GM21526 (cell line): ENCODE measurements around the gene MYO1D.
"Not testable (repeated sequence)": the region's sequence is repeated elsewhere in the genome, so short reads cannot be mapped to it uniquely, and the experiment has no call there.

Experiments
- ATAC-seq: cut with Tn5 transposase; IDR thresholded peaks from one replicate; pipeline ENCODE4 v1.9.1; 2021; ENCODE audit warnings: moderate library complexity; ENCODE audit not compliant: unreplicated experiment, low FRiP score

Gene MYO1D

DNA sequence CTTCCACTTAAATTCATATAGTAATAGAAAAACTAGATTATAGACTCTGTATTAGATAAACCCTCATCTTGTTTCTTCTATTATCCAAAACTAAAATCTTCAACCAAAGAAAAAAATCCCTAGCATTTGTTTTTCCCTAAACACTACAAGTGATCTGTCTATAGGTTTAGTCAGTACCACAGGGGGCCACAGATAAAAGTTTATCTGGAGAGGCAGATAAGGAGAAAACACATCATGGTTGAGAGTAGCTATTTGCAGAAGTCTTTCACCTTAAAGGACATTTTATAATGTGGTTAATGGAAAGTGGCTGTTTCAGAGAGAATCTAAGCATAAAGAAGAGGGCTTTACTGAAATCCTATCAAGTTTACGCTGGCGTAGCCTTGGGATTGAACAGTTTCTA, 230.0 kb downstream of the MYO1D start:
- no peak for ATAC-seq

DNA sequence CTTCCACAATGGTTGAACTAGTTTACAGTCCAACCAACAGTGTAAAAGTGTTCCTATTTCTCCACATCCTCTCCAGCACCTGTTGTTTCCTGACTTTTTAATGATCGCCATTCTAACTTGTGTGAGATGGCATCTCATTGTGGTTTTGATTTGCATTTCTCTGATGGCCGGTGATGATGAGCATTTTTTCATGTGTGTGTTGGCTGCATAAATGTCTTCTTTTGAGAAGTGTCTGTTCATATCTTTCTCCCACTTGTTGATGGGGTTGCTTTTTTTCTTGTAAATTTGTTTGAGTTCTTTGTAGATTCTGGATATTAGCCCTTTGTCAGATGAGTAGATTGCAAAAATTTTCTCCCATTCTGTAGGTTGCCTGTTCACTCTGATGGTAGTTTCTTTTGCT, 235.4 kb downstream of the MYO1D start:
- not testable (repeated sequence) for ATAC-seq

DNA sequence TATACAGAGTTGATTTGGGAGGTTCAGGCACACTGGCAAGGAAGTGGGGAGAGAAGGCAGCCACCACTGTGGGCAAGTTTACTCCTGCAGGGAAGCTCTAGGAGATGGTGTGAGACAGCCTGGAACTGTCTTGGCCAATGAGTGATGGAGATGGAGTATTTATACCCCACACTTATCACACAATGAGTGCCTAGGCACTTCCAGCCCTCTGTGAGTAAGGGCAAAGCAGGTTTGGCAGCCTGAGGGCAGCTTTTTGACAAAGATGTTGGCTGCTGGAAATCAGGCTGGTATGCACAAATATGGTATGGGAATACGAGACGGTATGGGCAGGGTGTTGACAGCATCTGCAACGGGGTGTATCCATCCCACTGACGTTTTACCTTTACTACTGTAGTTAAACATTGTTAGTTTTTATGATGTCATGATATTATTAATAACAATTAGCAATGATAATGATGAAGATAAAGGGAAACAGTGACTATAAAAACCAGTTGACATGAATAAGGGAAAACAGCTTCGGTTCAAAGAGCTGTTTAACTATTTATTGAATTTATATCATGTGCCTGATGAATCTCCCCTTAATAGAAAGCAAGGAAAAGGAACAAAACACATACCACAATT, 240.2 kb downstream of the MYO1D start:
- ATAC-seq: no peak

DNA sequence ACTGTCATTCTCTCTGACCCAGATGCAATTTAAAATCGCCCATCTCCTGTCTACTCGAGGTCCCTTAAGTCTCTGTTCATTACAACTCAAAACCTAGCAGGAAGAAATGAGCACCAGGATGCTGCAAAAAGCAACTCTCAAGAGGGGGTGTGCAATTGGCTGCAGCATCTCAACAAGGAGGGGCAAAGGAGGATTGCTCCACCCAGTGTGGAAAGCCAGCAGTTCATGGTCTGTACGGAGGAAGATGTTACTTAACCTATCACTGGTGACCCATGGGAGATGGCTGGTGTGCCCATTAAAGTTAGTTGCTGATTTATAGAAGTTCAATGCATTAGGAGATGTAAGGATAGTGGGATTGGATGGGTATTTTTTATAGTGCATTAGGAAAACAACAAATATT, 242.8 kb downstream of the MYO1D start:
- ATAC-seq: no peak

DNA sequence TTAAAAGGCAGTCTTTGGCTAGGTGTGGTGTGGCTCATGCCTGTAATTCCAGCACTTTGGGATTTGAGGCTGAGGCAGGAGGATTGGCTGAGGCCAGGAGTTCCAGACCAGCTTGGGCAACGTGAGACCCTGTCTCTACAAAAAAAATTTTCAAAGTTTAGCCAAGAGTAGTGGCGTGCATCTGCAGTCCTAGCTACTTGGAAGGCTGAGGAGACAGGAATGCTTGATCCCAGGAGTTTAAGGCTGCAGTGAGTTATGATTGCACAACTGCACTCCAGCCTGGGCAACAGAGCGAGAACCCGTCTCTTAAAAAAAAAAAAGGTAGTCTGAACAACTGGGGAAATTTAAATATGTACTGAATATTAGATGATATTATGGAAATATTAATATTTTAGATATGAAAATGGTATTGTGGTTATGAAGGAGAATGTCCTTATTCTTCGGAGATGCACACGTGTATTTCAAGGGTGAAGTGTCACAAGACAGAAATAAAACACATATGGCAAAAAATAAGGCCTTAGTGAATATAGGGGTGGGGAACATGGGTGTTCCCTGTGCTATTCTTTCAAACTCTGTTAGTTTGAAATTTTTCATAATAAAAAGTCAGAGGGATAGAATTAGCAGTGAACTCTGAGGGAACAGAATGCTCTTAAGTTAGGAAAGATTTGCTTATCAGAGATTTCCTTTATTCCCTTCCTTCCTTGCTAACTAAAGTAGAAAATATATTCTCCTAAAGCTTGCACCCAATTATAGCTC, 245.4 kb downstream of the MYO1D start:
- ATAC-seq: no peak

DNA sequence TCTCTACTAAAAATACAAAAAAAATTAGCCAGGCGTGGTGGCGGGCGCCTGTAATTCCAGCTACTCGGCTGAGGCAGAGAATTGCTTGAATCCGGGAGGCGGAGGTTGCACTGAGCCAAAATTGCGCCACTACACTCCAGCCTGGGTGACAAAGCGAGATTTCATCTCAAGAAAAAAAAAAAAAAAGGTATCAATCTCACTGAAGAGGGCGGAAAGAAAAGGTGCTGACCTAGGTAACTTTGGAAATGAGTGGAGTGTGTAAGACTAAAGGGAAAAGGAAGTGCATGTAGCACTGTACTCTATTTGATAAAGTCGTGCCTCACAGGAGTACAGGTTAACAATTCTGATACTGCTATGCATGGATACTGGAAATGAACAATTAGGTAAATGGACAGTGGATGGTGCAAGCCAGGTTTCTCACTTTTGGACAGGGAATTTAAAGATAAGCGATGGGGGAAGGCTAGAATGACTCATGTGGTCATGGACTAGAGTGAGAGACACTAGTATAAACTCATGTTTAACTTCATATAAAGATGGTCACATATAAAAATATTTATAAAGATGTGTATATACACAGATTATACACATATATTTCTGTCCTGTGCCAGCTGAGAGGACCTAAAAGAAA, 247.2 kb downstream of the MYO1D start:
- ATAC-seq: no peak

DNA sequence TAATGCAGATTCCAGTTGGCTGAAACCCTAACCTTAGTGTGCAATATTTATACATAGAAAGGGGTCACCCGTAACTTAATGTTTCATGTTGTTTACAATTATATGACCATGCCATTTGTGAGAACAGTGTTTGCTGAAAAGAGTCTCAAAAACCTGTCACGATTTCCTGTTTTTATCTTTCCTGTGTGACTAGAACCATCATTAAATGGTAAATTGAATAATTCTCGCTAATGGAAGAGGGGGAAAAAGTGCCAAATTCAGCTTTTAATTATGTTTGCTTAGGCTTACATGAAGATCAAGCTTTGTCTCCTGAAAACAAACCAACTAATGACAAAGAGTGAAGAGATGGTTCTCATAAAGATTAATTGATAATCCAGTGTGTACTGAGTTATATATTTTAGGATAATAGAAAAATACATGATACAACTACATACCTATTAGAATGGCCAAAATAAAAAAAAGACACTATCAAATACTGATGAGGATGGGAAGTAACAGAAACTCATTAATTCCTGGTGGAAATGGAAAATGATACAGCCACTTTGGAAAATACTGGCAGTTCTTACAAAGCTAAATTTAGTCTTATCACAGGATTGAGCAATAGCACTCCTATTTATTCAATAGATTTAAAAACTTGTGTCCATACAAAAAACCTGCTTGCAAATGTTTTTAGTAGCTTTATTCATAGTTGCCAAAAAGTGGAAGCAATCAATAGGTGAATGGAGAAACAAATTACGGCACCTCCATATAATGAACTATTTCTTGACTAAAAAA, 248.5 kb downstream of the MYO1D start:
- ATAC-seq: no peak

DNA sequence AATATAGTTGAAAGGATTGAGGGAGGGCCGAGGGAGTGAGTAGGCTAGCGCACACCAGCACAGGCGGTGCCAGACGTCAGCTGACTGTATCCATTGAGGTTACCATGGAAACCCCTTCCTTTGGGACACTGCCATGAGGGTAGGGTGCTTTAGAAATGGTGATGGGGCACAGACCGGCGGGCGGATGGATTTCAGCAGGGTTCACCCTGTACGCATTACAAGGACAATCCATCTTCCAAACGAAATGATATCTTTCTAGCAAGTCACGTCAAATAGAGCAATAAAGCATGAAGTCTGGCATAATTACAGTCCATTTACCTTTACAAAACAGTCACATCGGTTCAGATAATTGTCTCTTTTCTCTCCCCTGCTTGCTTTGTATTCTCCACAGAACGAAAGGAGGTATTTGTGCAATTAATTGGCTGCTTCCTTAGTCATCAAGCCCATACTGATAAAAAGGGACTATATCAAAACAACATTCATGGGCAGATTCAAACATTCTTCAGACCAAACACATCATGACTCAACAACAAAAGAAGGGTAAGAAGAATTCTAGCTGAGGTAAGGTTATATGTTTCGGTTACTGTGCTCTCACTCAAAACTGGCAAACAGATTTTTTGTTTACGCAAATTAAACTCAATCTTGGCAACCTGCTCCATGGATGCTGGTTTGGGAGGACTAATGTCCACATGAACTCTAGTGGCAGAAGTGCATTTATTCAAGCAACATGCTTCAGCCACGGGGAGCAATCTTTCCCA, 249.5 kb downstream of the MYO1D start:
- no peak for ATAC-seq

DNA sequence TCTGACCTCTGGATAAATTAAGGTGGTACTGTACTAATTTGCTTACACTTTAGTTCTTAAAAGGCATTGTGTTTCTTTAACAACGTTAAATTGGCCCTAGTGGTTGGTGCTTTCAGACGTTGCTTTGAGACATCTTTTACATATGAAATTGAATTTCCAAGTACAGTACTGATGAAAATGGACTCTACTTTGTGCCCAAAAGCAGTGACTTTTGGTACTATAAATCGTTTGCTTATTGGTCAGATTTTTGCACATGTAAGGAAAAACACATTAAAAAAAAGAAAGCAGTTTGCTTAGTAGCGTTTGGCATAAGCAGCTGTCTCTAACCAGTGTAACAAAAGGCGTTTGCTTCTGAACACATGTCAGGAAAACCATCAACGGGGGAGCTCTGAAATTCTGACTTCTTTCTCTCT, 250.5 kb downstream of the MYO1D start:
- no peak for ATAC-seq

DNA sequence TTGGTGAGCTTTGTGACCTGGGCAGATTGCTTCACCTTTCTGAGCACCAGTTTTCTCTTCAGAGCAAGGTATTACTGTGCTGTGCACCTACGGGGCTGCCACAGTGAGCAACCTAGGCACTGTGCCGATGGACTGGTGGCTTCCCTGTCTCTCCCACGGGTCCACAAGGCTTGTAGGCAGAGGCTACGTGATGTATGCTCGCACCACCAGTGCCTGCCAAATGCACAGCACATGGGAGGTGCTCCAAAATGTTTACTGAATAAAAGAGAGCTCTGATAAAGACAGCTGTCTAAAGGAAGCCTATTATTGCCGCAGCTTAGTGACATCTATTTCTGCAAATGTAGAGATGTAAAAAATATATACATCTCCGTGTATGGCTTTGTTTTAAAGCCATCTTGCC, 251.0 kb downstream of the MYO1D start:
- ATAC-seq: no peak

DNA sequence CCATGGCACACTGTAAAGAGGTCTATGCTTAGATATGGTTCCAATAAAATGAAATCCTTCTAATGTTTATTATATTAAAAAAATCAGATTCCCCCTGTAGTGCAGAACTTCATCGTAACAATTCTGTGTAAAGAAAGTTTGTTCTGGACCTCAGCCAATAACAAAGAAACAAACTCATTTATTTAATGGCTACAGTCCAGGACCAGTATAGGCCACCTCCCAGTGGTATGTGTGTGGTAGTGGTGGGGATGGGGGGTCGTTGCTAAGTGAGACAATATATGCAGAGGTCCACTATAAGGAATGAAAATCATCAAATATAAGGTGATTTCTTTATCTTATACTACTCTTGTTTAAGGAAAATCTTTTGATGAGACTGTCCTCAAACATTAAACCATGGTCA, 253.7 kb downstream of the MYO1D start:
- ATAC-seq: no peak

DNA sequence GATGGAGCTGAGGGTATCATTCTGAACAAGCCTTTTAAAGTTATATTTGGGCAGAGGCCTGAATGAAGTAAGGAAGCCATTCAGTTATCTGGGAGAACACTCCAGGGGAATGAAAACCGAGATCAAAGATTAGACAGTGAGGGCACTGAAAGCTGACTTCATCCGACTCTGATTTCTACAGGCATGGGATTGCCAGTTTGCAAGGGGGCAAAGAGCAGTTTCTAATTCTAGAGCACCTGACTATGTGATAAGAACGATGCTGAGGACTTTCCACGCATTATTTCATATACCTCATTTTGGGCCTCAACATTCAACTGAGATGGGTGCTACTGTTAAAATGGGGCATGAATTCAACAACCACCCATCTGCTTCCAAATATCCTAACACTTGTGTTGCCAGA, 254.4 kb downstream of the MYO1D start:
- ATAC-seq: no peak

DNA sequence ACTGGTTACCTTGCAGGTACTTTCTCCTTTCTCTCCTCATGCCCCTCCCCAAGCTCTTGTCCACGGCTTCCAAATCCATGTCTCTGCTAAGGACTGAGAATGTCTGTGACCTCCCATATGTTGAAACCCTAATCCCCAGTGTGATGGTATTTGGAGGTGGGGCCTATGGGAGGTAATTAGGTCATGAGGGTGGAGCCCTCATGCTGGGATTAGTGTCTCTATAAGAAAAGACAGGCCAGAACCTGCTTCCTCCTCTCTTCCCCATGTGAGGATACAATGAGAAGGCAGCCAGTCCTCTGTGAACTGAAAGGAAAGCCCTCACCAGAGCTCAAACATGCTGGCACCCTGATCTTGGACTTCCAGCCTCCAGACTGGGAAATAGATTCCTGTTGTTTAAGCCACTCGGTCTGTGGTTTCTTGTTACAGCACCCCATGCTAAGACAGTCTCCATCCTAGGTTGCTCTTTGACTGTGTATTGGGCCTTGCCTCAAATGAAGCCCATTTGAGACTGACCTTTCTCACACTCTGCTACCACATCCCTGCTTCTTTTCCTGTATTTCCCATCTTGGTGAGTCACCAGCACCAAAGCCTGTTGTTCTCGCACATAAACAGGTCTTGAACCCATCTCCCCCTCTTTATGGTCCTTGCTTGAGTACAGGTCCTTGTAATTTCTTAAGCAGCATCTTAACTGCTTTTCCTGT, 255.2 kb downstream of the MYO1D start:
- ATAC-seq: no peak

DNA sequence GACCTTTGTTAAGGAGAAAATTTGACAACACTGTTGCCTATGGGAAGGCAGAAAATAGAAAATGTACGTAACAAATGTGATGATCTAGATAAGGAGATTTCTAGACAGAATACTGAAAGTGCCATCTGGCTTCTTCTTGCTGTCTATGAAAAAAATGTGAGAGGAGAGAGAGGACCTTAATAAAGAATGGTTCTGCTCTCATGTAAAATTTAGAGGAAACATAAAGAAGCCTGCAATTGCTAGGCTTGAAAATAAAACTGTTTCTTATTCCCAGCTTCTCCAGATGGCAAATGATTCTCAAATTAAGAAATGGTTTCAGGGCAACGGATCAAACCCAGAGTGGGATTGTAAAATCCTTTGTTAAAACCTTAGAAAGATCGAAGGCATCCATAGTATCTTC, 261.6 kb downstream of the MYO1D start:
- no peak for ATAC-seq

DNA sequence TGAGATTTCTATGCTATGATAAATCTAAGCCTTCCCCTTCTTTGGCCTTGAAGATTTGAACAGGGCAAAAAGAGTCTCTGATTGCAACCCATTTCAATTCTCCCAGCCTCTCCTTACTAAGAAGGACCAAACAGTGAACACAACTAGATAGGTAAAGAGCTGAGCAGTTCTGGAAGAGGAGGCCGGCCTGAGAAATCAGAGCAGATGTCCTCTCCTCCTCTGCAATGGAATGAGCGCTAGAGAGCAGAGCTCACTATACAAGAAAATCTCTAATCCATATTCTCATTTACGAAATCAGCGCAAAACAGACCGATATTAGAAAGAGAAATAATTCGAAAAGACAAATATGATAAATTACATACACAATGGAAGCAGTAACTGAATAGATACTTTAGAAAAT, 266.0 kb downstream of the MYO1D start:
- no peak for ATAC-seq

DNA sequence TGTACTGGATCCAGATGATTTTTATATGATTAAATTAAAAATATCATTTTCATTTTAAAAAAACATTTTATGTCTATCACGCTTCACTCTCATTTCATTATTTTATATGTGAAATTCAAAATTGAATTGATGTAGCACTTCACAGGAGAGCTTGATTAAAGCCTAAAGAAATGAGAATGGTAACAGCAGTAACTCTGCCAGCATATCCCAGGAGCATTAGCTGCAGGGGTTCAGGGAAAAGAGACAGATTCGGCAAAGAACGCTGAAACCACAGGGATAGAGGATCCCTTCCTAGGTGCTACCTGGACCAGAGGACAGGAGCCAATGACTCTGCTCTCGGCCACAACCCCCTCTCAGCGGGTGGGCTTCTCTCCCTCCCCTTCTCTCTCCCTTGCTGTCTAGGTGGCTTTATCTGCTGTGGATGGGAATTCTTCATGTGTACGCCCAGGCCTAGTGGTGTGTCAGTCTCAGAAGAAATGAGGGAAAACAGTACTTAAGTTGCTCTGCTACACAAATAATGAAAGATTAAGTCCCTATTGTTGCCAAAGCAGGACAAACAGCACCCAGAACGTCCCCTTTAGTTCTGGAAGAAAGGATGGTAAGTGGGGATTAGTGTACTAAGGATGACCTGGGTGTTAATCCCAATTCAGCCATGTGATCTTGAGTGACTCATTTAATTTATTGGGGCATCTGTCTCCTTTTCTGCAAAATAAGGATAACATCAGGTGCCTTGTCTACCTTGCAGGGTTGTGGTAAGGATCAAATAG, 266.9 kb downstream of the MYO1D start:
- no peak for ATAC-seq

DNA sequence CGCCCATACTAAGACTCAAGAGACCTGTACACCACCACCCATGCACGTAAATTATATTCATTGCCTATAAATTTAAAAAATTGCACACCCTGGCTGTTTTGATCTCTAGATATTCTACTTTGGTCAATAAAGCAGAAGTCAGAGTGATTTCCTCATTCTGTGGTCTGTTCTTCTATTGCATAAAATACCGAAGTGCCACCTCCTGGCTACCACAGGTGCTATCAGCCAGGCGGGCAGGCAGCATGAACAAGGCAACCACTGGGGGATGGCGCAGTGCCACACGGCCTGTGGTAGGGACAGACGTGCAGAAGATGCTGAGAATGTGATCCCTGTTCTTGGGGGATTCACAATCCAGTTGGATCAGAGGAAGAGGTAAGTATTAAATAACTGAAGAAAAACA, 267.8 kb downstream of the MYO1D start:
- peak; percentile 69 for ATAC-seq

DNA sequence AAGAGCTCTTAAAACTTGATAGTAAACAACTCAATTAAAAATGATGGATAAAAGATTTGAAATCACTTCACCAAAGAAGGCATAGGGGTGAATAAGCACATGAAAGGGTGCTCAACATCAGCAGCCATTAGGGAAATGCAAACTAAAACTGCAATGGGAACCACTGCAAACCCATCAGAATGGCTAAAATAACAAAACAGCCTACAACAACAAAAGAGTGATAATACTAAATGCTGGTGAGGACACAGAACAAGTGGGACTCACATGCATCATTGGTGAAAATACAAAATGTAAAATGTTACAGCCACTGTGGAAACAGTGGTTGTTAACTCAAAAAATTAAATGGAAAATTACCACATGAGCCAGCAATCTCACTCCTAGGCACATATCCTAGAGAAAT, 268.7 kb downstream of the MYO1D start:
- ATAC-seq: no peak

DNA sequence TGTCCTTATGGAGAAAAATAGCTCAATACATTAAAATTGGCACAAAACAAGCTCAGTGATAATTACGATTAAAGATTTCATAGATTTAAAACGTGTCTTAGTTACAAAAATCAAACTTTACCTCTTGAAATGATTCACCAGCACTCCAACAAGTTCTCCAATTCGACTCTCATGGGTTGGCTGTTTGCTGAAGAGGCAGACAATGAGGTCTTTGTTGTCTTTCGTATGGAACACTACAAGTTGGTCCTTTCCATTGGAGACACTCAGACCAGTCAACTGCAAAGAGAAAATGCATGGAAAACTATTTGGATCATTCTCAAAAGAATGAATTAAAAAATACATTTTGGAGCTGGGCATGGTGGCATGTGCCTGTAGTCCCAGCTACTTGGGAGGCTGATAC, 272.0 kb downstream of the MYO1D start:
- ATAC-seq: no peak
